ENCODE data around the gene LFNG. TPM values are rescaled to one million over a fixed set of nuclear protein-coding genes. Genes with fewer than 3 reads are reported as not detected.
A peak's percentile ranks its signal among the peaks of the same experiment; 100 is the strongest.

LFNG gene
- total and polyA plus RNA-seq, 2 donors (not counting 1 experiment from before 2014, with no cell fraction given): 73.3 to 208 TPM

GRCh38 chr7:2514473-2515423 is 4.8 kb upstream of the LFNG start:
- peaks cover 21% of the 10 kb centered on the region for H3K79me2 ChIP-seq (ENCODE audit: control insufficient read depth, insufficient read depth, low read length)
- no peak for TF ChIP-seq EZH2 (IDR thresholded peaks at IDR 0.05; ENCODE audit: borderline replicate concordance, insufficient read depth, low read depth, low read length, poor library complexity, severe bottlenecking)
- Mint-ChIP-seq H3K27me3 (no peaks in the 10 kb centered on the region), H3K4me3 (no peak overlapping the region), H3K4me1 (peaks cover 58% of the 10 kb centered on the region), H3K9me3 (ENCODE audit: insufficient read depth) (no peaks in the 10 kb centered on the region), H3K27ac (no peak overlapping the region)
- H3K4me3 ChIP-seq (ENCODE audit: control extremely low read depth in 1 of 5, extremely low read depth in 1 of 5, insufficient read depth in 1 of 5, low read depth in 2 of 5, low read length in 4 of 5): no peak overlapping the region
- H3K4me1 ChIP-seq (ENCODE audit: control insufficient read depth in 2 of 2, insufficient read depth in 2 of 2, low read length in 2 of 2): peaks cover 47 to 62% of the 10 kb centered on the region in 2 donors
- no peak for ATAC-seq (ENCODE audit: low read depth)
- ChIA-PET POLR2A (no interaction called here), CTCF (no interaction called here)
- no peaks in the 10 kb centered on the region for H4K20me1 ChIP-seq (ENCODE audit: control insufficient read depth, insufficient read depth, low read length, poor library complexity, severe bottlenecking)
- no peaks in the 10 kb centered on the region for H3K36me3 ChIP-seq (replicated peaks in 1 of 2; ENCODE audit: control extremely low read depth in 1 of 2, control insufficient read depth in 1 of 2, extremely low read depth in 1 of 2, insufficient read depth in 2 of 2, low read length in 1 of 2)
- intact Hi-C loops (cut with micrococcal nuclease): no loop called here
- no peak for DNase-seq
- H3K4me2 ChIP-seq (replicated peaks; ENCODE audit: low read depth, low read length, poor library complexity, severe bottlenecking): no peak overlapping the region
- H3K27me3 ChIP-seq (replicated peaks in 1 of 4; ENCODE audit: control extremely low read depth in 1 of 4, control insufficient read depth in 3 of 4, insufficient read depth in 4 of 4, low read length in 3 of 4): no peaks in the 10 kb centered on the region
- H2AFZ ChIP-seq (ENCODE audit: insufficient read depth, low read depth, low read length, poor library complexity, severe bottlenecking): no peak overlapping the region
- H3K9me3 ChIP-seq (ENCODE audit: control extremely low read depth in 1 of 3, control insufficient read depth in 2 of 3, insufficient read depth in 1 of 3, low read length in 2 of 3): no peaks in the 10 kb centered on the region
- WGBS (ENCODE audit: insufficient coverage): 93% methylated on average over 8 of the region's 9 CpGs
- H3K27ac ChIP-seq (ENCODE audit: low read length in 2 of 2): no peak overlapping the region
- H3K9ac ChIP-seq (ENCODE audit: low read length): no peak overlapping the region

DNA sequence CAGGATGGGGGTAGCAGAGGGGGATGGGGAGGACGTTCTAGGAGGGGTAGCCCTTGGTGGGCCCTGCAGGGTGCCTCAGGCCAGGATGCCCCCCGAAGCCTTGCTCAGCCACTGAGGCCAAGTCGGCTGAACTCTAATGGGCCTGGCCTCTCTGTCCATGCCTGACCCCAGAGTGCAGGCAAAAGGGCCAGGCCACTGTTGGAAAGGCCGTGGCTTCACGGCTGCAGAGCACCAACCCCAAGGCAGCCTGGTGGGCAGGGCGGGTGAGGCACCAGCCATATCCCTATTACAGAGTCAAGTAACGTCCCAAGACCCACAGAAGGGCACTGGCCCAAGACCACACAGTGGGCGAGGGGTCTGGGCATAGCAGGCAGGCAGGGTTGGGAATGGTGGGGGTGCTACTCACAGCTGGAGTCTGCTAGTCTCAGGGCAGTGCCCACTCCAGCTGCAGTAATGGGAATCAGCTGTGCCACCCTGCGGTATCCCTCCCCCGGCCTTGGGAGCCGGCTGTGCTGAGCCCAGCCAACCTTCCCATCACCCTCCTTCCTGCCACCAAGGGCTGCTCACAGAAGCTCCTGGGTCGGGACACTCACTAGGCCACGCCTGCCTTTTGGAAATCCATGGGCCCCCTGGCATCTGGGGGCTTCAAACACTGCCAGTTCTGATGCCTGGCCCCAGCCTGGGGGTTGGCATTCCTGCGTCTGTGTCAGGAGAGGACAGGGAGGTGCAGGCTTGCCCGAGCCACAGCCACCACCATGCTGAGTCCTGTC is 4.0 kb upstream of the LFNG start:
- Histone ChIP-seq H3K4me3 (ENCODE audit: control extremely low read depth in 1 of 5, extremely low read depth in 1 of 5, insufficient read depth in 1 of 5, low read depth in 2 of 5, low read length in 4 of 5) (no peak overlapping the region), H3K4me1 (ENCODE audit: control insufficient read depth in 2 of 2, insufficient read depth in 2 of 2, low read length in 2 of 2) (peaks cover 39 to 53% of the 10 kb centered on the region in 2 donors), H3K4me2 (replicated peaks; ENCODE audit: low read depth, low read length, poor library complexity, severe bottlenecking) (no peak overlapping the region), H3K27me3 (replicated peaks in 1 of 4; ENCODE audit: control extremely low read depth in 1 of 4, control insufficient read depth in 3 of 4, insufficient read depth in 4 of 4, low read length in 3 of 4) (no peaks in the 10 kb centered on the region), H3K79me2 (ENCODE audit: control insufficient read depth, insufficient read depth, low read length) (peaks cover 22% of the 10 kb centered on the region), H3K9me3 (ENCODE audit: control extremely low read depth in 1 of 3, control insufficient read depth in 2 of 3, insufficient read depth in 1 of 3, low read length in 2 of 3) (no peaks in the 10 kb centered on the region), H3K27ac (ENCODE audit: low read length in 2 of 2) (no peak overlapping the region), H2AFZ (ENCODE audit: insufficient read depth, low read depth, low read length, poor library complexity, severe bottlenecking) (no peak overlapping the region), H3K9ac (ENCODE audit: low read length) (no peak overlapping the region), H3K36me3 (replicated peaks in 1 of 2; ENCODE audit: control extremely low read depth in 1 of 2, control insufficient read depth in 1 of 2, extremely low read depth in 1 of 2, insufficient read depth in 2 of 2, low read length in 1 of 2) (peaks cover 0 to 2% of the 10 kb centered on the region in 2 experiments), H4K20me1 (ENCODE audit: control insufficient read depth, insufficient read depth, low read length, poor library complexity, severe bottlenecking) (peaks cover 7% of the 10 kb centered on the region)
- Mint-ChIP-seq H3K4me3 (no peak overlapping the region), H3K27me3 (no peaks in the 10 kb centered on the region), H3K27ac (peak overlapping the region; percentile 61), H3K4me1 (peaks cover 52% of the 10 kb centered on the region), H3K9me3 (ENCODE audit: insufficient read depth) (no peaks in the 10 kb centered on the region)
- WGBS (ENCODE audit: insufficient coverage): 90% methylated on average over 15 of the region's 15 CpGs
- CTCF ChIA-PET: no interaction called here
- POLR2A ChIA-PET: interaction anchor here (0.6 to 1.2 kb wide), 2 partner anchors 13 to 275 kb away, joined by 3 to 4 read pairs; no protein-coding TSS in a partner anchor
- intact Hi-C loops (cut with micrococcal nuclease): no loop called here
- ATAC-seq (ENCODE audit: low read depth) (no peak), DNase-seq (no peak)
- TF ChIP-seq CTCF (IDR thresholded peaks at IDR 0.05): no peak
- no peak for TF ChIP-seq EZH2 (IDR thresholded peaks at IDR 0.05; ENCODE audit: borderline replicate concordance, insufficient read depth, low read depth, low read length, poor library complexity, severe bottlenecking)

Data from B cell (primary cell).